ENCODE measurements around the gene MRPS18B. TPM values are rescaled to one million over a fixed set of nuclear protein-coding genes. Genes with fewer than 3 reads are reported as not detected.
A peak's percentile ranks its signal among the peaks of the same experiment; 100 is the strongest.

The MRPS18B gene
- total and polyA plus RNA-seq, 2 of the 13 experiments (the other 11 are each of a cell fraction or from before 2014, with no cell fraction given), result 125 to 131 TPM

- TF ChIP-seq AFF4 (CRISPR knock-in tag; IDR thresholded peaks at IDR 0.05) (peak; percentile 10; the same call in 1 of the 2 replicates), EED (CRISPR knock-in tag; IDR thresholded peaks at IDR 0.05) (no peak), ZNF430 (CRISPR knock-in tag; IDR thresholded peaks at IDR 0.05) (0 out of 2 replicates have a peak, but pooled peaks have one; percentile 78), AHR (CRISPR knock-in tag; IDR thresholded peaks at IDR 0.05) (0 out of 2 replicates have a peak, but pooled peaks have one; percentile 13), ZNF546 (CRISPR knock-in tag; conservative IDR thresholded peaks at IDR 0.05) (0 out of 2 replicates have a peak, but pooled peaks have one; percentile 25), ARID3A (IDR thresholded peaks at IDR 0.05; ENCODE audit: low read depth, low read length) (no peak; the same call in none of the 2 replicates), NFRKB (IDR thresholded peaks at IDR 0.05) (peak; percentile 98), GATAD1 (CRISPR knock-in tag; IDR thresholded peaks at IDR 0.05) (peak; percentile 76), HMGXB4 (CRISPR knock-in tag; IDR thresholded peaks at IDR 0.05; ENCODE audit: borderline replicate concordance in 1 of 2, low read depth in 1 of 2) (peak in 1 of 2 experiments; percentile 33; a peak in 1 of 4 replicates), TOPORS (CRISPR knock-in tag; IDR thresholded peaks at IDR 0.05) (no peak), POLR2AphosphoS2 (IDR thresholded peaks at IDR 0.05; ENCODE audit: low read depth, low read length) (peak; percentile 95; the same call in 1 of the 2 replicates), ZSCAN9 (CRISPR knock-in tag; IDR thresholded peaks at IDR 0.05; ENCODE audit: borderline replicate concordance) (0 out of 2 replicates have a peak, but pooled peaks have one; percentile 48), ZNF775 (CRISPR knock-in tag; IDR thresholded peaks at IDR 0.05; ENCODE audit: borderline replicate concordance) (no peak), FOXK2 (IDR thresholded peaks at IDR 0.05) (peak; percentile 69; the same call in 1 of the 2 replicates), NONO (IDR thresholded peaks at IDR 0.05) (no peak), NONO (CRISPR knock-in tag; conservative IDR thresholded peaks at IDR 0.05) (peak; percentile 82; the same call in 1 of the 2 replicates), ATF3 (CRISPR knock-in tag; IDR thresholded peaks at IDR 0.05) (peak; percentile 68; the same call in 1 of the 2 replicates), NCOA5 (CRISPR knock-in tag; IDR thresholded peaks at IDR 0.05) (no peak), ZNF737 (CRISPR knock-in tag; IDR thresholded peaks at IDR 0.05; ENCODE audit: borderline replicate concordance) (no peak), CENPBD1 (CRISPR knock-in tag; IDR thresholded peaks at IDR 0.05; ENCODE audit: borderline replicate concordance, low read depth) (no peak), ZNF317 (CRISPR knock-in tag; IDR thresholded peaks at IDR 0.05) (peak; percentile 56; the same call in 1 of the 2 replicates), TGIF2 (CRISPR knock-in tag; IDR thresholded peaks at IDR 0.05) (peak; percentile 47), FOXO1 (CRISPR knock-in tag; IDR thresholded peaks at IDR 0.05) (peak; percentile 41; the same call in 1 of the 2 replicates), PHF8 (CRISPR knock-in tag; IDR thresholded peaks at IDR 0.05) (peak; percentile 33; the same call in 1 of the 2 replicates)
Measured at GRCh38 chr6:30614843-30615218, 2.8 kb upstream of the MRPS18B start (continued).

All from HepG2 (cell line).